Measurements from ENCODE around the gene MOGAT3. TPM values are rescaled to one million over a fixed set of nuclear protein-coding genes. Genes with fewer than 3 reads are reported as not detected.
A peak's percentile ranks its signal among the peaks of the same experiment; 100 is the strongest.

The MOGAT3 gene
- total RNA-seq, 2 experiments from 2014 or later, result not detected

GRCh38 chr7:101174322-101174854 is 26.4 kb downstream of the MOGAT3 start:
- Mint-ChIP-seq H3K4me1 (ENCODE audit: low read depth) (peaks cover 48% of the 10 kb centered on the region), H3K9me3 (no peaks in the 10 kb centered on the region), H3K36me3 (ENCODE audit: low read depth) (no peaks in the 10 kb centered on the region), H3K4me3 (peak overlapping the region; percentile 8), H3K27ac (no peak overlapping the region), H3K27me3 (ENCODE audit: low read depth) (peaks cover 80% of the 10 kb centered on the region)
- DNase-seq, result peak; percentile 15
- CTCF ChIA-PET, result interaction anchor here (0.6 to 5.7 kb wide), 10 partner anchors 18 to 458 kb away, joined by 3 to 33 read pairs (median 4); partner anchors contain the start of gene SERPINE1
- intact Hi-C loops (cut with micrococcal nuclease), result loop anchor here (1.0 to 10.0 kb wide), 2 partner anchors 9 to 110 kb away; partner anchors contain the start of gene VGF

GRCh38 chr7:101173752-101174244 is 27.0 kb downstream of the MOGAT3 start:
- Mint-ChIP-seq H3K36me3 (ENCODE audit: low read depth) (no peaks in the 10 kb centered on the region), H3K27me3 (ENCODE audit: low read depth) (peaks cover 80% of the 10 kb centered on the region), H3K4me1 (ENCODE audit: low read depth) (peaks cover 49% of the 10 kb centered on the region), H3K9me3 (no peaks in the 10 kb centered on the region), H3K4me3 (peak overlapping the region; percentile 52), H3K27ac (no peak overlapping the region)
- CTCF ChIA-PET, result interaction anchor here (0.5 to 5.7 kb wide), 9 partner anchors 14 to 109 kb away, joined by 3 to 33 read pairs (median 4); partner anchors contain the start of gene FIS1
- intact Hi-C loops (cut with micrococcal nuclease), result loop anchor here (1.0 to 10.0 kb wide), 2 partner anchors 8 to 111 kb away; partner anchors contain the start of gene VGF
- peak; percentile 84 for DNase-seq

- intact Hi-C loops (cut with micrococcal nuclease), result loop anchor here (10.0 kb wide), 1 partner anchor 112 kb away; no protein-coding TSS in a partner anchor
- no peaks in the 10 kb centered on the region for H3K9me3 Mint-ChIP-seq
- peak; percentile 57 for DNase-seq
Measured at GRCh38 chr7:101172854-101173751, 27.7 kb downstream of the MOGAT3 start.

GRCh38 chr7:101172005-101172853 is 28.6 kb downstream of the MOGAT3 start:
- H3K27ac Mint-ChIP-seq, result no peak overlapping the region
- H3K4me3 Mint-ChIP-seq, result peak overlapping the region; percentile 20
- H3K9me3 Mint-ChIP-seq, result no peaks in the 10 kb centered on the region
- peaks cover 79% of the 10 kb centered on the region for H3K27me3 Mint-ChIP-seq (ENCODE audit: low read depth)
- H3K4me1 Mint-ChIP-seq (ENCODE audit: low read depth), result peaks cover 60% of the 10 kb centered on the region
- CTCF ChIA-PET, result interaction anchor here (0.6 to 5.7 kb wide), 5 partner anchors 20 to 129 kb away, joined by 3 to 33 read pairs (median 4); partner anchors contain the start of gene FIS1
- no peaks in the 10 kb centered on the region for H3K36me3 Mint-ChIP-seq (ENCODE audit: low read depth)
- intact Hi-C loops (cut with micrococcal nuclease), result loop anchor here (10.0 kb wide), 1 partner anchor 113 kb away; no protein-coding TSS in a partner anchor
- peak; percentile 60 for DNase-seq

More at GRCh38 chr7:101172854-101173751, 27.7 kb downstream of the MOGAT3 start:
- peak overlapping the region; percentile 42 for H3K4me3 Mint-ChIP-seq
- H3K4me1 Mint-ChIP-seq (ENCODE audit: low read depth), result peaks cover 53% of the 10 kb centered on the region
- CTCF ChIA-PET, result interaction anchor here (0.5 to 5.7 kb wide), 6 partner anchors 15 to 110 kb away, joined by 3 to 33 read pairs (median 5); partner anchors contain the start of gene FIS1
- peaks cover 81% of the 10 kb centered on the region for H3K27me3 Mint-ChIP-seq (ENCODE audit: low read depth)
- H3K27ac Mint-ChIP-seq, result no peak overlapping the region
- H3K36me3 Mint-ChIP-seq (ENCODE audit: low read depth), result no peaks in the 10 kb centered on the region

- Mint-ChIP-seq H3K4me3 (no peak overlapping the region), H3K27me3 (ENCODE audit: low read depth) (peaks cover 78% of the 10 kb centered on the region), H3K27ac (no peak overlapping the region), H3K4me1 (ENCODE audit: low read depth) (peaks cover 66% of the 10 kb centered on the region), H3K9me3 (no peaks in the 10 kb centered on the region), H3K36me3 (ENCODE audit: low read depth) (no peaks in the 10 kb centered on the region)
- no peak for DNase-seq
- intact Hi-C loops (cut with micrococcal nuclease), result loop anchor here (2.0 to 10.0 kb wide), 2 partner anchors 33 to 113 kb away; no protein-coding TSS in a partner anchor
- CTCF ChIA-PET, result interaction anchor here (0.6 to 2.8 kb wide), 7 partner anchors 23 to 130 kb away, joined by 3 to 16 read pairs (median 4); no protein-coding TSS in a partner anchor
Measured at GRCh38 chr7:101171442-101171837, 29.4 kb downstream of the MOGAT3 start.

GRCh38 chr7:101170617-101171441 is 30.0 kb downstream of the MOGAT3 start:
- no peak overlapping the region for H3K27ac Mint-ChIP-seq
- intact Hi-C loops (cut with micrococcal nuclease), result loop anchor here (2.0 to 10.0 kb wide), 2 partner anchors 32 to 114 kb away; no protein-coding TSS in a partner anchor
- H3K36me3 Mint-ChIP-seq (ENCODE audit: low read depth), result no peaks in the 10 kb centered on the region
- no peak overlapping the region for H3K4me3 Mint-ChIP-seq
- no peak for DNase-seq
- no peaks in the 10 kb centered on the region for H3K9me3 Mint-ChIP-seq
- H3K27me3 Mint-ChIP-seq (ENCODE audit: low read depth), result peaks cover 79% of the 10 kb centered on the region
- peaks cover 72% of the 10 kb centered on the region for H3K4me1 Mint-ChIP-seq (ENCODE audit: low read depth)
- CTCF ChIA-PET, result interaction anchor here (0.5 to 2.8 kb wide), 13 partner anchors 16 to 1246 kb away, joined by 3 to 16 read pairs (median 4); partner anchors contain the start of gene AP1S1

GRCh38 chr7:101169838-101170551 is 30.8 kb downstream of the MOGAT3 start:
- DNase-seq, result peak; percentile 84
- Mint-ChIP-seq H3K4me1 (ENCODE audit: low read depth) (peaks cover 79% of the 10 kb centered on the region), H3K4me3 (no peak overlapping the region), H3K27me3 (ENCODE audit: low read depth) (peaks cover 79% of the 10 kb centered on the region), H3K9me3 (no peaks in the 10 kb centered on the region), H3K36me3 (ENCODE audit: low read depth) (no peaks in the 10 kb centered on the region), H3K27ac (no peak overlapping the region)
- CTCF ChIA-PET, result interaction anchor here (0.6 to 2.8 kb wide), 12 partner anchors 16 to 1247 kb away, joined by 3 to 16 read pairs (median 4); partner anchors contain the start of gene AP1S1
- intact Hi-C loops (cut with micrococcal nuclease), result loop anchor here (1.0 to 10.0 kb wide), 5 partner anchors 22 to 275 kb away; partner anchors contain the start of gene ACHE

GRCh38 chr7:101169110-101169837 is 31.6 kb downstream of the MOGAT3 start:
- Mint-ChIP-seq H3K36me3 (ENCODE audit: low read depth) (no peaks in the 10 kb centered on the region), H3K27me3 (ENCODE audit: low read depth) (peaks cover 78% of the 10 kb centered on the region), H3K4me1 (ENCODE audit: low read depth) (peaks cover 81% of the 10 kb centered on the region), H3K9me3 (no peaks in the 10 kb centered on the region), H3K4me3 (no peak overlapping the region), H3K27ac (no peak overlapping the region)
- intact Hi-C loops (cut with micrococcal nuclease), result loop anchor here (1.0 to 10.0 kb wide), 3 partner anchors 23 to 274 kb away; partner anchors contain the start of gene ACHE
- CTCF ChIA-PET, result interaction anchor here (0.6 to 2.0 kb wide), 9 partner anchors 18 to 64 kb away, joined by 3 to 17 read pairs (median 4); no protein-coding TSS in a partner anchor
- peak; percentile 18 for DNase-seq

GRCh38 chr7:101168412-101169049 is 32.3 kb downstream of the MOGAT3 start:
- intact Hi-C loops (cut with micrococcal nuclease), result loop anchor here (1.0 to 10.0 kb wide), 3 partner anchors 24 to 274 kb away; partner anchors contain the start of gene ACHE
- H3K36me3 Mint-ChIP-seq (ENCODE audit: low read depth), result no peaks in the 10 kb centered on the region
- H3K27me3 Mint-ChIP-seq (ENCODE audit: low read depth), result peaks cover 73% of the 10 kb centered on the region
- CTCF ChIA-PET, result interaction anchor here (0.5 to 1.6 kb wide), 8 partner anchors 14 to 465 kb away, joined by 3 to 17 read pairs (median 4); no protein-coding TSS in a partner anchor
- no peak overlapping the region for H3K27ac Mint-ChIP-seq
- H3K4me3 Mint-ChIP-seq, result no peak overlapping the region
- peaks cover 78% of the 10 kb centered on the region for H3K4me1 Mint-ChIP-seq (ENCODE audit: low read depth)
- H3K9me3 Mint-ChIP-seq, result no peaks in the 10 kb centered on the region
- peak; percentile 25 for DNase-seq

All from activated naive CD4-positive, alpha-beta T cell treated with anti-CD3 and anti-CD28 coated beads for 36 hours (primary cell).